ENCODE results near the gene PTPRK.

Gene PTPRK

DNA sequence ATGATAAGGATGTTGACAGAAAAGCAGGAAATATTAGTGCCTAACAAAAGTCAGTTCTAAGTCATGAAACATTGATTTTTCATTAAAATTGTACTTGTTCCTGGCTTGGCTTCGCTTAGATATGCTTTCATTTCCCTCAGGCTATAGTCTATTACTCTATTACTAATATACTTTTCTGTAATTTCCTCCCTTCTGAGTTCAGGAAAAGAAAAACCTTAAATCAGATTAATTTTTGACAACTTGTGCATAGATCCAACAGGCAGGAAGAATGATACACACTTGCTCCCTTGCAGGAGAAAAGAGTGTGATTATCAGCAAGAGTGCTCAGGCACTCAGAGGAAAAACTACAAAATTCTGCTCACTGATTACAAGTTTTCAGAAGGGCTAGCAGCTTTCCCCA is 474.4 kb downstream of the PTPRK start:
- Histone ChIP-seq H3K4me3 (ENCODE audit: low read depth, low read length) (no peak overlapping the region), H3K9me3 (no peaks in the 10 kb centered on the region), H3K27me3 (no peaks in the 10 kb centered on the region), H3K4me1 (peaks cover 5% of the 10 kb centered on the region; the same call in 1 of the 2 replicates), H3K36me3 (no peaks in the 10 kb centered on the region)
- TF ChIP-seq, protein P1, sequence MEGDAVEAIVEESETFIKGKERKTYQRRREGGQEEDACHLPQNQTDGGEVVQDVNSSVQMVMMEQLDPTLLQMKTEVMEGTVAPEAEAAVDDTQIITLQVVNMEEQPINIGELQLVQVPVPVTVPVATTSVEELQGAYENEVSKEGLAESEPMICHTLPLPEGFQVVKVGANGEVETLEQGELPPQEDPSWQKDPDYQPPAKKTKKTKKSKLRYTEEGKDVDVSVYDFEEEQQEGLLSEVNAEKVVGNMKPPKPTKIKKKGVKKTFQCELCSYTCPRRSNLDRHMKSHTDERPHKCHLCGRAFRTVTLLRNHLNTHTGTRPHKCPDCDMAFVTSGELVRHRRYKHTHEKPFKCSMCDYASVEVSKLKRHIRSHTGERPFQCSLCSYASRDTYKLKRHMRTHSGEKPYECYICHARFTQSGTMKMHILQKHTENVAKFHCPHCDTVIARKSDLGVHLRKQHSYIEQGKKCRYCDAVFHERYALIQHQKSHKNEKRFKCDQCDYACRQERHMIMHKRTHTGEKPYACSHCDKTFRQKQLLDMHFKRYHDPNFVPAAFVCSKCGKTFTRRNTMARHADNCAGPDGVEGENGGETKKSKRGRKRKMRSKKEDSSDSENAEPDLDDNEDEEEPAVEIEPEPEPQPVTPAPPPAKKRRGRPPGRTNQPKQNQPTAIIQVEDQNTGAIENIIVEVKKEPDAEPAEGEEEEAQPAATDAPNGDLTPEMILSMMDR (IDR thresholded peaks at IDR 0.05; ENCODE audit: low read depth, low read length): no peak
- DNase-seq: no peak

DNA sequence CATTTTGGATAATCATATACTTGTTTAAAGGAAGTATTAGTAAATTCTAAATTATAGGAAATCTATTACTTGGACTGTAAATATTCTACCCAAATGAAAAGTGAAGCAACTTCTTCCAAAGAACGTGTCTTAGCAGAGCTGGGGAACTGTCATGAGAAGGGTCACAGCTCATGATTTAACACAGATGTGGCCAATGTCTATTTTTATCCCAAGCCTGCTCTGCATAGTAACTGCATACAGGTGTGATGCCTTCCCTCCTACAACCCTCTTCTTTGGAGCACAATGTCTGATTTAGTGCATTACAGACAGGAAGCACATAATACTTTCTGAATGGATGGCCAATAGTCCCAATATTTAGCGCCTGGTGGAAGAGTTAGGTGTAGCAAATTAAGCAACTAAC is 480.9 kb downstream of the PTPRK start:
- 0 out of 2 replicates have a peak, but pooled peaks cover 3% of the 10 kb centered on the region for H3K4me1 ChIP-seq
- no peaks in the 10 kb centered on the region for H3K9me3 ChIP-seq
- H3K27me3 ChIP-seq: no peaks in the 10 kb centered on the region
- no peaks in the 10 kb centered on the region for H3K36me3 ChIP-seq
- TF ChIP-seq, protein P1 (IDR thresholded peaks at IDR 0.05; ENCODE audit: low read depth, low read length): no peak
- no peak for DNase-seq
- no peak overlapping the region for H3K4me3 ChIP-seq (ENCODE audit: low read depth, low read length)

DNA sequence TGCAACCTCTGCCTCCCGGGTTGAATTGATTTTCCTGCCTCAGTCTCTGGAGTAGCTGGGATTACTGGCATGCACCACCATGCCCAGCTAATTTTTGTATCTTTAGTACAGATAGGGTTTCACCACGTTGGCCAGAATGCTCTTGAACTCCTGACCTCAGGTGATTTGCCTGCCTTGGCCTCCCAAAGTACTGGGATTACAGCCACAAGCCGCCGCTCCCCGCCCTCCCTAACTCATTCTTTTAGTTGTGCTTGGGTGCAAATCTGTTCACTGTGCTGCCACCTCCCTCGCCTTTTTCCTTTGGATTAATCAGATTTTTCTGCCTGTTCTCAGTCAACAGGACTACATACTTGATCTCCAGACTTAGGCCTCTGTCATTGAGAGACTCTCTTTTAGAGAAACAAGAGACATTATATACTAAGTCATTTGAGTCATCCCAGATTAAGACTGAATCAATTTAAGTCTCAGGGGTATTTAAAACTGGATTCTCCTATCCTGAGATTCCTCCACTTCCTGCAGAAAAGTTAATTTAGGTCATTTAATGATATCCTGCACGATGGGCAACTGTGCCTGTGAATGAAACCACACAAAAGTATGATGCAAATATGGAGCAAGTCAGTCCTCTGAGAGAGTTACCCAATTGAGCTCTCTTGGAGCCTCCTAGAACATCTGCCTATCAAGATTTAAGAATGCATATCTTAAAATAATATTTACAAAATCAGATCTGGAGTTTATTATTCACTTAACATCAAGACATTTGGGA is 483.4 kb downstream of the PTPRK start:
- H3K4me1 ChIP-seq: 0 out of 2 replicates have a peak, but pooled peaks cover 3% of the 10 kb centered on the region
- TF ChIP-seq, protein P1 (IDR thresholded peaks at IDR 0.05; ENCODE audit: low read depth, low read length): no peak
- no peaks in the 10 kb centered on the region for H3K9me3 ChIP-seq
- H3K27me3 ChIP-seq: no peaks in the 10 kb centered on the region
- no peaks in the 10 kb centered on the region for H3K36me3 ChIP-seq
- no peak for DNase-seq
- no peak overlapping the region for H3K4me3 ChIP-seq (ENCODE audit: low read depth, low read length)

DNA sequence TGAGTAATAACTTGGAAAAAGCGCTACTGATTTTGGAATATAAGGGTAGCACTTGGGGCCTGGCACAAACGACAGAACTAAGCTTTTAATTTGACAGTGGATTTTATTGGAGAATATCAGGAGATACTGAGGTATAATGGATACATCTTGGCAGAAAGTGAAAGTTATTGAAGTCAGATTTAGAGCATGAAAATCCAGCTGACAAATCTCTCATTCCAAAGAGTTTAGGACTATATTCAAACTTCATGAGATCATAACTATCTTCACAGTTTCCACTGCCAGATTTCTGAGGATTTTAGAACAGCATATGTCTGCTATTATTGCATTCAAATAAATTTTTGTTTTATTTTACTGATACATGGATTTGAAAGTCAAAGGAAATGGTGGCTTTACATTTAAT is 487.2 kb downstream of the PTPRK start:
- no peak for DNase-seq
- TF ChIP-seq, protein P1 (IDR thresholded peaks at IDR 0.05; ENCODE audit: low read depth, low read length): no peak
- Histone ChIP-seq H3K4me1 (peaks cover 7% of the 10 kb centered on the region), H3K9me3 (no peaks in the 10 kb centered on the region), H3K36me3 (no peaks in the 10 kb centered on the region), H3K4me3 (ENCODE audit: low read depth, low read length) (no peak overlapping the region), H3K27me3 (no peaks in the 10 kb centered on the region)

DNA sequence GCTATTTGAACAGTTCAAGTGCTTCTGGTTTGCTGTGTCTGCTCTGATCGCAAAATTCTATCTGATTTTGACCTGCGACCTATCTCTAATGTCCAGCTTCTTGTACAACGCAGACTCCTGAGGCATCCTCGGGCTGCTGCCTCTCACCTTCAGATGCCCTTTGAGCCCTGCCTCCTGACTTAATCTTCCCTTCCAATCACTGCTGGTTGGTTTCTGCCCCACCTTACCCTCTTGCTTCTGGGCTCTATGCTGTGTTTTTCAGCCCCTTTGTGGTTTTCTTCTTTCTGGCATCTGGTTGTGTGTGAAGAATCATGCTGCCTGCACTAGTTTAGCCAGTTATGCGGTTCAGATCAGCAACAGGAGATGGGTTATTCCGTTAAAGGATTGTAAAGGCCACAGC is 488.4 kb downstream of the PTPRK start:
- no peak overlapping the region for H3K4me3 ChIP-seq (ENCODE audit: low read depth, low read length)
- no peaks in the 10 kb centered on the region for H3K9me3 ChIP-seq
- no peaks in the 10 kb centered on the region for H3K36me3 ChIP-seq
- H3K4me1 ChIP-seq: peaks cover 7% of the 10 kb centered on the region
- no peaks in the 10 kb centered on the region for H3K27me3 ChIP-seq
- TF ChIP-seq, protein P1 (IDR thresholded peaks at IDR 0.05; ENCODE audit: low read depth, low read length): no peak
- DNase-seq: no peak

DNA sequence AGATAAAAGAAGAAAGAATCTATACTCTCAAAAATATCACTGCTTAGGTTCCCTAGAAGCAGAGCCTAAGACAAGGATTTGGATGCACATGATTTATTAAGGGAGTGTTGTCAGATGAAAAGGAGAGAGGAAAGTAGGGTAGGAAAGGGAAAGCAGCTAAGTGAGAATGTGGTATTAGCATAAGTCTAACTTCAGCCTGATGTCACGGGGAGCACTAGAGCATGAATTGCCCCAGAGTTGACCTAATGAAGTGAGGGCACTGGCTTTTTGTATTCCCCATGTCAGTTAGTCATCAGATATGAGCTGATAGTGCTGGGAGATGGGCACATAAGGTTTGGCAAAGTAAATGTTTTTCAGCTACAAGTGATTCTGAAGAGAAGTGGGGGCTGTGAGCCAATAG is 490.6 kb downstream of the PTPRK start:
- DNase-seq: no peak
- no peak overlapping the region for H3K4me3 ChIP-seq (ENCODE audit: low read depth, low read length)
- H3K4me1 ChIP-seq: peaks cover 7% of the 10 kb centered on the region
- no peaks in the 10 kb centered on the region for H3K27me3 ChIP-seq
- H3K36me3 ChIP-seq: no peaks in the 10 kb centered on the region
- H3K9me3 ChIP-seq: no peaks in the 10 kb centered on the region
- TF ChIP-seq, protein P1 (IDR thresholded peaks at IDR 0.05; ENCODE audit: low read depth, low read length): no peak

All from BE2C (cell line).